GM12873 (cell line): Measurements from ENCODE around the gene MIGA2.

Experiments used
- TF ChIP-seq, protein P1 (sequence below): IDR thresholded peaks from 2 replicates; pipeline ENCODE4 v1.5.1; 2012; ENCODE audit warnings: low read depth, mild to moderate bottlenecking, moderate library complexity, low read length, control low read depth; ENCODE audit not compliant: insufficient read depth; ENCODE audit errors: missing control alignments

The MIGA2 gene

DNA sequence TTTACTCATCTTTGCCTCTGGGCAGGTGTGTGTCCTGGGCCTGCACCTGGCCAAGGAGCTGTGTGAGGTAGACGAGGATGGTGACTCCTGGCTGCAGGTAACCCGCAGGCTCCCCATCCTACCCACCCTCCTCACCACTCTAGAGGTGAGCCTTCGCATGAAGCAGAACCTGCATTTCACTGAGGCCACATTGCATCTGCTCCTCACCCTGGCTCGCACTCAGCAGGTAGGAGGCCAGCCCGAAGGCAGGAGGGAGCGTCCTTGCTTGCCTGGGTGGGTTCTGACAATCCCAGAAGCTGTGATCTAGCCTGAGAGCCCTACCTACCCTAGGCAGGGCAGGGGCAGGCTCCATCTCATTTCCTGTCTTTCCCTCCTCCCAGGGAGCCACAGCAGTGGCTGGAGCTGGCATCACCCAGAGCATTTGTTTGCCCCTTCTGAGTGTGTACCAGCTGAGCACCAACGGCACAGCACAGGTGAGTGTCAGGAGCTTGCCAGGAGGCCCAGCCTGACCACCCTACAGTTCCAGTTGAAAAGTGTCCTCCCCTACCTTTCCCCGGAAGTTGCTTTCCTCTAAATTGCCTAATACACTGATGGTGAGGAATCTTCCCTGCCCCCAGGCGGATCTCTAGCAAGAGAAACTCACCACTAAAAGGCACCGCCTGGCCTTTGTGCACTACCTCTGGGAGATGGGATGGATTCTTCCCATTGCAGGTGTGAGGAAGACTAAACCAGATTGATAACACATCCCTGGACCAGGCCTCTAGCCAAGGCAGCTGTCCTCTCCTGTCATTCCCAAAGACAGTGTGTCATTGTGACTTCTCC is 34.7 kb upstream of the MIGA2 start:
- TF ChIP-seq, protein P1, sequence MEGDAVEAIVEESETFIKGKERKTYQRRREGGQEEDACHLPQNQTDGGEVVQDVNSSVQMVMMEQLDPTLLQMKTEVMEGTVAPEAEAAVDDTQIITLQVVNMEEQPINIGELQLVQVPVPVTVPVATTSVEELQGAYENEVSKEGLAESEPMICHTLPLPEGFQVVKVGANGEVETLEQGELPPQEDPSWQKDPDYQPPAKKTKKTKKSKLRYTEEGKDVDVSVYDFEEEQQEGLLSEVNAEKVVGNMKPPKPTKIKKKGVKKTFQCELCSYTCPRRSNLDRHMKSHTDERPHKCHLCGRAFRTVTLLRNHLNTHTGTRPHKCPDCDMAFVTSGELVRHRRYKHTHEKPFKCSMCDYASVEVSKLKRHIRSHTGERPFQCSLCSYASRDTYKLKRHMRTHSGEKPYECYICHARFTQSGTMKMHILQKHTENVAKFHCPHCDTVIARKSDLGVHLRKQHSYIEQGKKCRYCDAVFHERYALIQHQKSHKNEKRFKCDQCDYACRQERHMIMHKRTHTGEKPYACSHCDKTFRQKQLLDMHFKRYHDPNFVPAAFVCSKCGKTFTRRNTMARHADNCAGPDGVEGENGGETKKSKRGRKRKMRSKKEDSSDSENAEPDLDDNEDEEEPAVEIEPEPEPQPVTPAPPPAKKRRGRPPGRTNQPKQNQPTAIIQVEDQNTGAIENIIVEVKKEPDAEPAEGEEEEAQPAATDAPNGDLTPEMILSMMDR: no peak

DNA sequence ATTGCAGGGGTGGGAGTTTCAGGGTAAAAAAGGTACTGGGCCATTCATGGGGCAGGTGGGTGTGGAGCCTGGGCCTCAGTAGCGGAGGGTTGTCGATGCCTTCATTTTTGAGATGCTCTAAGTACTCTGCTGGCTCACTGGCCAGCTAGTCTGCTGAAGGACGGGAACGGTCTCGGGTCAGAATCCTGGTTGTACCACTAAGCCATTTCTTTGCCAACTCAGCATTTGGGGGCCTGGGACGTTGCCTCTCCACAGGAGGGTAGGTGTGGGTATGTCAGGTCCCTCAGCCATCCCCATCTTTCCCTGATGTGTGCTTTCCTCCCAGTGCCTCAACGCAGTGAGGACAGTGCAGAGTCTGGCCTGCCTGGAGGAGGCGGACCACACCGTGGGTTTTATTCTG is 33.4 kb upstream of the MIGA2 start:
- TF ChIP-seq, protein P1: no peak

DNA sequence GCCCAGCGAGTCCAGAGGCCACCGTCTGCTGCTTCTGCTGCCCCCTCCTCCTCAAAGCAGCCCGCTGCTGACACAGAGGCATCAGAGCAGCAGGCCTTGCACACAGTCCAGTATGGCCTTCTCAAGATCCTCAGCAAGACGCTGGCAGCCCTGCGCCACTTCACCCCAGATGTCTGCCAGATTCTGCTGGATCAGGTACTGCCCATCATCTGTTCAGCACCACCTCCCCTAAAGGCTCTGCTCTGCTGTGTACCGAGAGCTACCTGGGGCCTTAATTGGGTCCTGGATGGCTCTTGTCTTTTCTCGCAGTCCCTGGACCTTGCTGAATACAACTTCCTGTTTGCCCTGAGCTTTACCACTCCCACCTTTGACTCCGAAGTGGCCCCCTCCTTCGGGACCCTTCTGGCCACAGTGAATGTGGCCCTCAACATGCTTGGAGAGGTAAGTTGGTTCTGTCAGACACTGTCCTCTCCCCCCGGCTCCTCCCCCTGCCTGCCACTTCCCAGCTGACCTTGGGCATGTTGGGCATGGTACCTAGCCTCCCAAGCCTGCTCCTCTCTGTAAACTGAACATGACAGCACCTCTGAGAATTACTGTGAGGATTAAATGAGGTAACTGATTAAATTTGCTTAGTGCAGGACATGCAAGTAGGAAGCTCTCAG is 31.0 kb upstream of the MIGA2 start:
- TF ChIP-seq, protein P1: no peak

DNA sequence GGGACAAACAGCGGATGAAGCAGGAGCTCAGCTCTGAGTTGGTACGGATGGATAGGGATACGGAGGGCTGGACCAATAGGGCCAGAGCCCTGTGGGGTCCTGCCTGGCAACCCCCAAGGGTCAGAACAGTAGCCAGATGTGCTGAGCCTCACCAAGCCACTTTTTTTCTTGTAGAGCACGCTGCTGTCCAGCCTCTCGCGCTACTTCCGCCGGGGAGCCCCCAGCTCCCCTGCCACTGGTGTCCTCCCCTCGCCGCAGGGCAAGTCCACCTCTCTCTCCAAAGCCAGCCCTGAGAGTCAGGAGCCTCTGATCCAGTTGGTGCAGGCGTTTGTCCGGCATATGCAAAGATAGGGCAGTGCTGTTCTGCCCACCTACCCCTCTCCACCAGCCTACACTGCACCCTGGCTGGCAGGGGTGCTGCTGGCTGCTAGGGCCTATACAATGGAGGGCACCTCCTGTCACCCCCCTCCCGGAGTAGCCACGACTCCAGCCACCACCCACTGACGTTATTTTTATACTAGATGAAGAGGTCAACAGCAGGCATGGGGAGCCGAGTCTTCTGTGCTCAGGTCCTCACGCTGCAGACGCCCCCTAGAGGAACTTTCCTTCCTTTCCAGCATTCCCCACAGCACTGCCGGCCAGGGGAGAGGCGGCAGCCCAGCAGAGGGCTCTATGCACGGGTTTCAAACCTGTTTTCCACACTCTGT is 29.9 kb upstream of the MIGA2 start:
- TF ChIP-seq, protein P1: peak; percentile 78

DNA sequence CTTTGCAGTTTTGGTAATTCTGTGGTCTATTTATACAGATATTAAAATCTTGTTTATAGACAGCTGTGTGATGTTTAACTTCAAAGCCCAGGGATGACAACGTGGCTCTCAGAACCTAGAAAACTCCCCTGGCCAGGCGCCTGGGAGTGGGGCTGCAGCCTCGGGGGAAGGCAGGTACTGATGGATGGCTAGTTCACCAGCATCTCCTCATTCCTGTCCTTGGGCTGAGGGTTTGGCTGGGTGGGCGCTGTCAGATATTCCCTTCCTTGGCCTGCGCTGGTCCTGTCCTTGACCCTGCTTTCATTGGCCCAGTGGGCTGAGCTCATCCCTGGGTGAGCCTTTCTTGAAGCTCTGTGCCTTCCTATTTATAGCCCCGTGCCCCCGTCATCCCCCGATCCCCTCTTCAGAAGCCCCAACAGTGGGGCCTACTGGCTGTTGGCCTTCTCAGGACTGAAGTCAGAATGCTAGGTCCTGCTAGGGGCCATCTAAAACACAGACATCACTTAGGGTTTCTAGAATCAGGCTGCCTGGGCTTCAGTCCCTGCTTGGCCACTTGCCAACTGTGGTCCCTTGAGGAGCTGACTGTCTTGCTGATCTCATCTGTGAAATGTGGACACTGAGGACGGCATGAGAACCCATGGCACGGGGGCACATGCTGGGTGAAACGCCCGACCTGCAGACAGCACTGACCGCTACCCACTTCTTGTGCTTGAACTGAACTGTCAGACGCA is 29.2 kb upstream of the MIGA2 start:
- TF ChIP-seq, protein P1: no peak

DNA sequence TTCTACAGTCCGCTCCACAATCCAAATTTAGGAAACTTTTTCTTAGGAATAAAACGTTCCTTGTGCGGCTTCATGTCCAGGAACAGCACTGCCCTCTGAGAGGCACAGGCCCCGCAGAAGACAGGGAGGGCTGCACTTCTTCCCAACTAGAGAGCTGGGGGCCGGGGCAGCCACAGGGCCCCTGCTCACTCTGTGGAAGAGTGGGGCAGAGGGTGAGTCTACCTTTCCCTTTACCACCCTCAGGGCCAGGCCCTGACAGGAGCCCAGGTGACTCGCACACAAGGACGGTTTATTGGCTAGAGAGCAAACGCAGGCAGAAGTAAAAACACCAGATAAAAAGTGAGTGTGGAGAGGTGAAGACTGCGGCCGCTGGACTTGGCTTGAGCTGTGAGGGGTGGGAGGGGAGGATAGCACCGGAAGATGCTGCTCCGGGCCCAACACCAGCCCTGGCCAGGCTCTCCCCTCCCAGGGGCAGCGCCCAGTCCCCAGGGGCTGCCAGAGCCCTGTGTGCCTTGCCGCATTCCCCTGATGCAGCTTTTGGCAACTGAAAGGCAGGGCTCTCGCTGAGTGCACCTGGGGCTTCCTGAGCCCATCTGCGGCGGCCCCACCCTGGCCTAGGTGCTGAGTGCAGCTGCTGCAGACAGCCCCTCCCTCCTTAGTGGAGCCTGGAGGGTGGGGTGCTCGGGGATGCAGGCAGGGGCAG is 28.5 kb upstream of the MIGA2 start:
- TF ChIP-seq, protein P1: no peak
